Upper lobe of left lung (tissue), 4 donors: ENCODE measurements around the gene SGCA.
A peak's percentile ranks its signal among the peaks of the same experiment; 100 is the strongest.

Experiments used
- CTCF ChIP-seq, 6 experiments: fragments of 450-650 bp in 4 of 6; fragments of 200-600 bp in 2 of 6; sonication (generic) in 2 of 6; IDR thresholded peaks; one replicate each; pipeline ENCODE4 v1.5.1; 2016 to 2019; ENCODE audit warnings: antibody characterized with exemption in 6 of 6
- EP300 ChIP-seq, 4 donors: sonication (generic); formaldehyde crosslinking; IDR thresholded peaks; one replicate each; pipeline ENCODE4 v1.5.1; 2017; ENCODE audit warnings: antibody characterized with exemption in 4 of 4, control low read depth in 2 of 4
- POLR2A ChIP-seq, 4 donors: fragments of 450-650 bp; IDR thresholded peaks; one replicate each; pipeline ENCODE4 v1.5.1; 2016 to 2017; ENCODE audit warnings: antibody characterized with exemption in 4 of 4, mild to moderate bottlenecking in 2 of 4
- POLR2AphosphoS5 ChIP-seq, 2 donors: sonication (generic); formaldehyde crosslinking; IDR thresholded peaks; one replicate each; pipeline ENCODE4 v1.5.1; 2017; ENCODE audit warnings: antibody characterized with exemption in 2 of 2

GRCh38 chr17:50165867-50166517, at the start of gene SGCA:
- TF ChIP-seq CTCF (IDR thresholded peaks at IDR 0.05) (no peak), POLR2A (IDR thresholded peaks at IDR 0.05) (no peak), POLR2AphosphoS5 (IDR thresholded peaks at IDR 0.05) (peak in 1 of 2 donors; percentile 43), EP300 (IDR thresholded peaks at IDR 0.05) (no peak)
